ENCODE results near the gene DYRK3.

Gene DYRK3

GRCh38 chr1:206649261-206649921 lies 14.1 kb downstream of the DYRK3 start:
- peaks cover 60% of the 10 kb centered on the region for H3K36me3 ChIP-seq (ENCODE audit: control insufficient read depth, low read length)
- H4K20me1 ChIP-seq (ENCODE audit: control insufficient read depth, insufficient read depth, low read depth, low read length), result 0 out of 2 replicates have a peak, but pooled peaks cover 6% of the 10 kb centered on the region
- no peak overlapping the region for H3K4me3 ChIP-seq (ENCODE audit: low read length)
- no peak overlapping the region for H3K4me2 ChIP-seq (ENCODE audit: low read length)
- H3K79me2 ChIP-seq (ENCODE audit: control insufficient read depth, low read length), result no peaks in the 10 kb centered on the region; the same call in 1 of the 2 replicates
- no peaks in the 10 kb centered on the region for H3K9me3 ChIP-seq (ENCODE audit: control insufficient read depth, insufficient read depth, low read length)
- H3K27me3 ChIP-seq (ENCODE audit: control insufficient read depth, low read length), result no peaks in the 10 kb centered on the region
- no peaks in the 10 kb centered on the region for H3K9me2 ChIP-seq (replicated peaks; ENCODE audit: control insufficient read depth, low read length)
- peaks cover 5% of the 10 kb centered on the region; the same call in 1 of the 2 replicates for H3F3A ChIP-seq (ENCODE audit: control insufficient read depth, insufficient read depth)
- TF ChIP-seq CTCF (IDR thresholded peaks at IDR 0.05; ENCODE audit: low read depth, low read length, poor library complexity, severe bottlenecking) (no peak), EZH2phosphoT487 (IDR thresholded peaks at IDR 0.05; ENCODE audit: borderline replicate concordance, low read length) (no peak)
- H3K27ac ChIP-seq (ENCODE audit: low read depth, low read length), result no peak overlapping the region
- no peaks in the 10 kb centered on the region for H3K4me1 ChIP-seq (ENCODE audit: control insufficient read depth, low read length)

- H3K27me3 ChIP-seq (ENCODE audit: control insufficient read depth, low read length), result no peaks in the 10 kb centered on the region
Observed at GRCh38 chr1:206651014-206651413, 15.7 kb downstream of the DYRK3 start.

GRCh38 chr1:206651958-206652890 lies 16.9 kb downstream of the DYRK3 start:
- Histone ChIP-seq H3K4me2 (ENCODE audit: low read length) (no peak overlapping the region), H3F3A (ENCODE audit: control insufficient read depth, insufficient read depth) (peaks cover 12% of the 10 kb centered on the region; the same call in 1 of the 2 replicates), H3K4me1 (ENCODE audit: control insufficient read depth, low read length) (peaks cover 4% of the 10 kb centered on the region), H3K9me3 (ENCODE audit: control insufficient read depth, insufficient read depth, low read length) (no peaks in the 10 kb centered on the region), H3K4me3 (ENCODE audit: low read length) (no peak overlapping the region), H3K36me3 (ENCODE audit: control insufficient read depth, low read length) (peaks cover 50% of the 10 kb centered on the region), H3K27me3 (ENCODE audit: control insufficient read depth, low read length) (no peaks in the 10 kb centered on the region), H4K20me1 (ENCODE audit: control insufficient read depth, insufficient read depth, low read depth, low read length) (0 out of 2 replicates have a peak, but pooled peaks cover 6% of the 10 kb centered on the region), H3K79me2 (ENCODE audit: control insufficient read depth, low read length) (no peaks in the 10 kb centered on the region; the same call in 1 of the 2 replicates), H3K9me2 (replicated peaks; ENCODE audit: control insufficient read depth, low read length) (no peaks in the 10 kb centered on the region), H3K27ac (ENCODE audit: low read depth, low read length) (no peak overlapping the region)
- TF ChIP-seq EZH2phosphoT487 (IDR thresholded peaks at IDR 0.05; ENCODE audit: borderline replicate concordance, low read length) (no peak), CTCF (IDR thresholded peaks at IDR 0.05; ENCODE audit: low read depth, low read length, poor library complexity, severe bottlenecking) (no peak)

More at GRCh38 chr1:206651014-206651413, 15.7 kb downstream of the DYRK3 start:
- H3K27ac ChIP-seq (ENCODE audit: low read depth, low read length), result no peak overlapping the region
- no peaks in the 10 kb centered on the region for H3K9me3 ChIP-seq (ENCODE audit: control insufficient read depth, insufficient read depth, low read length)
- H4K20me1 ChIP-seq (ENCODE audit: control insufficient read depth, insufficient read depth, low read depth, low read length), result 0 out of 2 replicates have a peak, but pooled peaks cover 6% of the 10 kb centered on the region
- no peak overlapping the region for H3K4me2 ChIP-seq (ENCODE audit: low read length)
- TF ChIP-seq CTCF (IDR thresholded peaks at IDR 0.05; ENCODE audit: low read depth, low read length, poor library complexity, severe bottlenecking) (no peak), EZH2phosphoT487 (IDR thresholded peaks at IDR 0.05; ENCODE audit: borderline replicate concordance, low read length) (no peak)
- no peaks in the 10 kb centered on the region for H3K4me1 ChIP-seq (ENCODE audit: control insufficient read depth, low read length)
- no peaks in the 10 kb centered on the region for H3K9me2 ChIP-seq (replicated peaks; ENCODE audit: control insufficient read depth, low read length)
- H3K36me3 ChIP-seq (ENCODE audit: control insufficient read depth, low read length), result peaks cover 60% of the 10 kb centered on the region
- H3K79me2 ChIP-seq (ENCODE audit: control insufficient read depth, low read length), result no peaks in the 10 kb centered on the region; the same call in 1 of the 2 replicates
- H3K4me3 ChIP-seq (ENCODE audit: low read length), result no peak overlapping the region
- peaks cover 9% of the 10 kb centered on the region; the same call in 1 of the 2 replicates for H3F3A ChIP-seq (ENCODE audit: control insufficient read depth, insufficient read depth)
